Memory B cell (primary cell): ENCODE data around the gene INTS1.
"Not testable (repeated sequence)": the region's sequence is repeated elsewhere in the genome, so short reads cannot be mapped to it uniquely, and the experiment has no call there.

Experiments used
- ATAC-seq: fragments of 150-1000 bp; cut with Tn5 transposase; 2 replicates; pipeline ENCODE4 v1.10.0; 2021; ENCODE audit warnings: low read depth, mild to moderate bottlenecking, moderate library complexity
- DNase-seq, 2 donors: peaks; one replicate each; pipeline ENCODE4 v3.0.0; 2022; ENCODE audit warnings: low spot score in 2 of 2
- H3K27ac Mint-ChIP-seq: one replicate; pipeline ENCODE4 v1.8.0; 2022; ENCODE audit warnings: mild to moderate bottlenecking, moderate library complexity, mixed read lengths
- H3K27me3 Mint-ChIP-seq: one replicate; pipeline ENCODE4 v1.8.0; 2022; ENCODE audit warnings: mixed read lengths
- H3K36me3 Mint-ChIP-seq: one replicate; pipeline ENCODE4 v1.8.0; 2022; ENCODE audit warnings: mild to moderate bottlenecking, mixed read lengths
- H3K4me1 Mint-ChIP-seq: one replicate; pipeline ENCODE4 v1.8.0; 2022; ENCODE audit warnings: mixed read lengths
- H3K4me3 Mint-ChIP-seq: one replicate; pipeline ENCODE4 v1.8.0; 2022; ENCODE audit warnings: mild to moderate bottlenecking, moderate library complexity, mixed read lengths
- H3K9me3 Mint-ChIP-seq: one replicate; pipeline ENCODE4 v1.8.0; 2022; ENCODE audit warnings: mixed read lengths

Gene INTS1

GRCh38 chr7:1446620-1447032 lies 57.6 kb downstream of the INTS1 start:
- DNase-seq (no peak), ATAC-seq (peak; percentile 45)
- Mint-ChIP-seq H3K4me1 (no peaks in the 10 kb centered on the region), H3K36me3 (no peaks in the 10 kb centered on the region), H3K9me3 (no peaks in the 10 kb centered on the region), H3K4me3 (no peak overlapping the region), H3K27me3 (peaks cover 8% of the 10 kb centered on the region), H3K27ac (no peak overlapping the region)

GRCh38 chr7:1446026-1446425 lies 58.2 kb downstream of the INTS1 start:
- not testable (repeated sequence) for H3K4me1 Mint-ChIP-seq, H3K9me3 Mint-ChIP-seq, H3K27ac Mint-ChIP-seq, H3K36me3 Mint-ChIP-seq, DNase-seq, H3K4me3 Mint-ChIP-seq, ATAC-seq
- peaks cover 13% of the 10 kb centered on the region for H3K27me3 Mint-ChIP-seq

- Mint-ChIP-seq H3K9me3 (no peaks in the 10 kb centered on the region), H3K27me3 (peaks cover 15% of the 10 kb centered on the region), H3K27ac (no peak overlapping the region), H3K36me3 (no peaks in the 10 kb centered on the region), H3K4me1 (no peaks in the 10 kb centered on the region), H3K4me3 (no peak overlapping the region)
- no peak for DNase-seq
- no peak for ATAC-seq
Measured at GRCh38 chr7:1445341-1445740, 58.8 kb downstream of the INTS1 start.

DNA sequence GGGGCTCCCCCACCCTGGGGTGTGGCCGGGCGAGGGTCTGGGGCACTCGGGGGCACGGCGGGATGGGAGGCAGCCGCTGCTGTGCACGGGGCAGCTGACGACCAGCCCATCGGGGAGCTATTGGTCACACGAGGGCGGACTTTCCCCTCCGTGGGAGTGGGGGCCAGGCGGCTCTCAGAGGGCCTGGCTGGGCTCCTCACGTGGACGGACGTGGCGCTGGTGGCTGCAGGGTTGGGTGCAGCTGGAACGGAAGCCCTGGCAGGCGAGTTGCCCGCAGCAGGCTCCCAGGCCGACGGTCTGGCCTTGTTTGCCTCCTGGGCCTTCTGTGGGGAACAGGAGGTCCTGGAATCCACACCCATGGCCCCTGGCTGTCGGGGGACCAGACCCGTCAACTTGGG lies 59.3 kb downstream of the INTS1 start:
- Mint-ChIP-seq H3K27ac (no peak overlapping the region), H3K4me3 (no peak overlapping the region), H3K36me3 (no peaks in the 10 kb centered on the region), H3K4me1 (no peaks in the 10 kb centered on the region), H3K27me3 (peaks cover 15% of the 10 kb centered on the region), H3K9me3 (no peaks in the 10 kb centered on the region)
- ATAC-seq, result no peak
- no peak for DNase-seq

DNA sequence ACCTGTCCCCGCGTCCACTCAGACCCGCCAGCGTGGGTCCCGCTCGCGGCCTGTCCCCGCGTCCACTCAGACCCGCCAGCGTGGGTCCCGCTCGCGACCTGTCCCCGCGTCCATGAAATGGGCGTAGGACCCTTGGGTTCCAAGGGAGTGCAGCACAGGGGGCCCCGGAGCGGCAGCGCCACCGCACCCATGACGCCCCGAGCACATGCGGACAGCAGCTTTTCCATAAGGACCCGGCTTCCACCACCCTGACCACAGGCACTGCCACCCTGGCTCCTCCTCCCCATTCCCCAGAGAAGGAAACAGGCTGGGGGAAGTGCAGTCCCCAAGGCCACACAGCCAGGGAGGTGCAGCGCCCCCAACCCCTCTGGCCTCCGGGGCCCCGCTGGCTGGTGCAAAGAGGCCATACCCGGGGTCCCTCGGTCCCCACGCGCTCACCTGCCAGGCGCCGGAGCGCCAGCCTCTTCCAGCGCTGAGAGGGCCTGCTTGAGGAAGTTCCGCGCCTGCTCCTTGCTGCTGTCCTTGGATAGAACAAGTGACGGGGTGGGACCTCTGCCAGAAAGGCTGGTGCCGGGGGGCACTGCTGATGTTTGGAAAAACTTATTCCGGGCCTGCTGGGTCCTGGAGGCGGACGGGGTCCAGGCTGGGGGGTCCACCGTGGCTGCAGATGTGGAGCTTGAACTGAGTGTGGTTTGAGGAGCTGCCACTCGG lies 59.8 kb downstream of the INTS1 start:
- no peaks in the 10 kb centered on the region for H3K4me1 Mint-ChIP-seq
- DNase-seq (no peak), ATAC-seq (no peak)
- no peaks in the 10 kb centered on the region for H3K9me3 Mint-ChIP-seq
- no peaks in the 10 kb centered on the region for H3K36me3 Mint-ChIP-seq
- peaks cover 15% of the 10 kb centered on the region for H3K27me3 Mint-ChIP-seq
- no peak overlapping the region for H3K4me3 Mint-ChIP-seq
- H3K27ac Mint-ChIP-seq, result no peak overlapping the region

DNA sequence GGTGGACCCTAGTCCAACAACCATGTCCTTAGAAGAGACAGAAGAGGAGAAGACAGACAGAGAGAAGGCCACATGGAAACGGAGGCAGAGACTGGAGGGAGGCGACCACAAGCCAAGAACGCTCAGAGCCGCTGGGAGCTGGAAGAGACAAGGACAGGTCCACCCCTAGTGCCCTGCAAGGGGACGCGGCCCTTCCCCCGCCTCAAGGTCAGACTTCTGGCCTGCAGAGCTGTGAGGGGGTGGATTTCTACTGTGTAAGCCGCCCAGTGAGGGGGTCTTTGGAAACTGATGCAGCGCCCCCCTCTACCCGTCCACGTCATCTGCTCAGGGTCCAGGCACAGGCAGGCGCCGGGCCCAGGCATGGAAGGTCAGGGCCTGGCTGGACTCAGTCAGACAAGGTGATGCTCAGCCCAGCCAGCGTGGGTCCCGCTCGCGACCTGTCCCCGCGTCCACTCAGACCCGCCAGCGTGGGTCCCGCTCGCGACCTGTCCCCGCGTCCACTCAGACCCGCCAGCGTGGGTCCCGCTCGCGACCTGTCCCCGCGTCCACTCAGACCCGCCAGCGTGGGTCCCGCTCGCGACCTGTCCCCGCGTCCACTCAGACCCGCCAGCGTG lies 60.5 kb downstream of the INTS1 start:
- not testable (repeated sequence) for H3K9me3 Mint-ChIP-seq, H3K4me1 Mint-ChIP-seq, H3K36me3 Mint-ChIP-seq, ATAC-seq, H3K4me3 Mint-ChIP-seq, DNase-seq, H3K27ac Mint-ChIP-seq
- H3K27me3 Mint-ChIP-seq, result peaks cover 15% of the 10 kb centered on the region

DNA sequence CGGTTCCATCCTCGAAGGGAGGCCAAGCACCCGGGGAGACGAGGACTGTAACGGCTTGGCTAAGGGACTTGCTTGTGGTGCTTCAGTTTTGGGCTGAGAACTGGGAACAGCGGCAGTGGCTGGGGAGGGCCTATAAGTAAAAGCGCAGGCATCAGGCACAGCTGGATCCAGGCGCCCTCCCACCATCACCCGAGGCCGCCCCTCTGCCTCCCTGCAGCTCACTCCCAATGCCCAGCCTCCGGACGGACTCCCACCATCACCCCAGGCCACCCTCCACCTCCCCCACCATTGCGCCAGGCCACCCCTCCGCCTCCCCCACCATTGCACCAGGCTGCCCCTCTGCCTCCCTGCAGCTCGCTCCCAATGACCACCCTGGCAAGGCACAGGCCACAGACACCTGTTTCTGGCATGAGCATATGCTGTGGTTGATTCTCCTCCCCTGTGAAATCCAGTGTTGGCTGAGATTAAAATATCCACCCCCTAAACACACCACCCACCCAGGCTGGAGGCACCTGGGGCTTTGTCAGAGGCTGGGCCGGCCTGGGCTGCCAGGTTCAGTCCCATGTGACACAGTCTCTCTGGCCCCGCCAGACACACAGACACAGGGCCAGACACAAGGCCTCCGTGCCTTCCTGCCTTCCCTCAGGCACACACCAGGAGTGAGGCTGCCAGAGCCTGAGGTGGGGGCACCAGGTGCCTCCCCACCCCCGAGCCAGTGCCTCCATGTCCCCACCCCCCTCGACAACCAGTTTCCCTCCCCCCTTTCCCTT lies 61.6 kb downstream of the INTS1 start:
- no peak overlapping the region for H3K27ac Mint-ChIP-seq
- no peaks in the 10 kb centered on the region for H3K4me1 Mint-ChIP-seq
- ATAC-seq (no peak), DNase-seq (no peak)
- H3K9me3 Mint-ChIP-seq, result no peaks in the 10 kb centered on the region
- H3K36me3 Mint-ChIP-seq, result no peaks in the 10 kb centered on the region
- peaks cover 15% of the 10 kb centered on the region for H3K27me3 Mint-ChIP-seq
- H3K4me3 Mint-ChIP-seq, result no peak overlapping the region

DNA sequence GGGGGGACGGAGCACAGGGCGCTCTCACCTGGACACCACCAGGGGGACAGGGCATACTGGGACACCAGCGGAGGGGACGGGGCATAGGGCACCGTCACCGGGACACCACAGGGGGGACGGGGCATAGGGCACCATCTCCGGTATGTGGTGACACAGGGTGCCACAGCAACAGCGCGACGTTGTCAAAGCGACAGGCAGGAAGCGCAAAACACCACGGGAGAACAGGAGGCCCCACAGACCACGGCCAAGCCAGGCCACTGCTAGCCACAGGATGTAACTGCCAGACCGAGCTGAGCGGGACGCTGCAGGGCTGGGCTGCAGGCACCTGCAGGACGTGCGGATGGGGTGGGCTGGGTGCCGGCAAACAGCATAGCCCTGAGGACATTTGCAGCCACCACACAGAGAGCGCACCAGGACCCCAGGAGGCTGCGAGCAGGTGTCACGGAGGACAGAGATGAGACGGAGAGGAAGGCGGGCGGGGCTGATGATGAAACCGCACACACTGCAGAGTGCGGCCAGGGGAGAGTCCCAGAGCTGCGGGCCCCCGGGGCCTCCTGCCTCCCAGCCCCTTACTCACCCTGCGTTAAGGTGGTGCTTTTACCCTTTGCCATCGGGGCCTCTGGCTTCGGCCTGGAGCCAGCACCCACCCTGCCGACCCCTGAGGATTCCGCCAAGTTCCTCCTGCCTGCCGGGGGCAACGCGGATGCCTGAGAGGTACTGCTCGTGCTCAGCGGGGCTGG lies 62.4 kb downstream of the INTS1 start:
- DNase-seq (no peak), ATAC-seq (no peak)
- H3K27me3 Mint-ChIP-seq, result peaks cover 15% of the 10 kb centered on the region
- no peaks in the 10 kb centered on the region for H3K4me1 Mint-ChIP-seq
- no peak overlapping the region for H3K4me3 Mint-ChIP-seq
- H3K27ac Mint-ChIP-seq, result no peak overlapping the region
- no peaks in the 10 kb centered on the region for H3K36me3 Mint-ChIP-seq
- no peaks in the 10 kb centered on the region for H3K9me3 Mint-ChIP-seq

- H3K36me3 Mint-ChIP-seq, result no peaks in the 10 kb centered on the region
- no peak overlapping the region for H3K4me3 Mint-ChIP-seq
- H3K27ac Mint-ChIP-seq, result no peak overlapping the region
- no peaks in the 10 kb centered on the region for H3K4me1 Mint-ChIP-seq
- DNase-seq, result no peak
- ATAC-seq, result no peak
- H3K9me3 Mint-ChIP-seq, result no peaks in the 10 kb centered on the region
- peaks cover 13% of the 10 kb centered on the region for H3K27me3 Mint-ChIP-seq
Measured at GRCh38 chr7:1440620-1441019, 63.6 kb downstream of the INTS1 start.

DNA sequence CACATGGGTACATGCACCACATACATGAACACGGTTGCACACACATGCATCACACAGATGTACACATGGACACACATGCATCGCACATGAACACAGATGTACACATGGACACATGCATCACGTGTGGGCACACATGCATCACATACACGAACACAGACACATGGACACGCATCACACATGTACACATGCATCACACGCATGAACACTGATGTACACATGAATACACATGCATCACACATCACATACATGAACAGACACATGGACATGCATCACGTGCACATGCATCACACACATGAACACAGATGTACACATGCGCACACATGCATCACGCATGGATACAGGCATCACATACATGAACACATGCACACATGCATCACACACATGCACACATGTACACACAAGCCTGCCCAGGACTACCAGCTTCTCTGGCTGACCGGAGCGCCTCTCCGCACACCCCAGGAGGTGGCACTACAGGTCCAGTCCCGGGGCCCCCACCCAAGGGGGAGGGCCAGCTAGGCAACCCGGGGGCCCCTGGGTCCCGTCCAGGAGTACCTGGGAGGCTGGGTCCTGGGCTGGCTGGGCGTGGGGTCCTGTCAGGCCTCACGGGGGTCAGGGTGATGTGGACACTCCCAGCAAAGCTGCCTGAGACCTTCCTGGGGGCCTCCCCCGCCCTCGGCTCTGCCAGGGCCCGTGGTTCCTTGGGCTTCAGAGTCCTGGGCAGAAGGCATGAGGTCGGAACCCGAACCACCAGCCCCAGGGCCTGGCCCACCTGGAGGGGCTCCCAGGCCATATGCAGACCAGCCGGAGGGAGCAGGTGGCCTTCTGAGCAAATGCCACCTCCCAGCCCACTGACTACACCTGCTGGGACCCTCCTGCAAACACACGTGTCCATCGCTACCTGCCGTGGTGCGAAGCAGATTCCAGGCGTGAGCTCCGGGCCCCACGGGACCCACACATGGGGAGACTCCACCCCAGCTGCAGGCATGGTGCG lies 64.5 kb downstream of the INTS1 start:
- Mint-ChIP-seq H3K9me3 (no peaks in the 10 kb centered on the region), H3K27ac (no peak overlapping the region), H3K4me3 (no peak overlapping the region), H3K36me3 (no peaks in the 10 kb centered on the region), H3K27me3 (peaks cover 16% of the 10 kb centered on the region), H3K4me1 (no peaks in the 10 kb centered on the region)
- ATAC-seq (no peak), DNase-seq (no peak)

DNA sequence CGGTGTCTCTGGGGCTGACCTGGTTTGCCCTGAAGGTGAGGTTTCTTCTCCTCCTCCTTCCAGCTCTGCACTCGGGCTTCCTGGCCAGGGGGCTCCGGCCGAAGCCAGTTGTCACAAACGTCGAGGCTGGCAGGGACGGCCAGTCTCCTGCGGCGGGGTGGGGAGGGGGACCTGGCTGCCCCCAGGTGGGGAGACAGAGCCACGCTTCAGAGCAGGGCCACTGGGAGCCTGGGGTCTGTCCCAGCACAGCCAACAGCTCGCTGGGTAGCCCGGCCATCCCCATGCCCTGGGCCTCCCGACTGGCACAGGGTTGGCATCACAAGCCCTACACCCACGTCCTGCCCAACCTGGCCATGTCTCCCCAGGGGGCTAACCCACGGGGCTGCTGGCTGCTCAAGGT lies 65.4 kb downstream of the INTS1 start:
- Mint-ChIP-seq H3K36me3 (no peaks in the 10 kb centered on the region), H3K9me3 (no peaks in the 10 kb centered on the region), H3K4me3 (no peak overlapping the region), H3K27ac (no peak overlapping the region), H3K4me1 (no peaks in the 10 kb centered on the region), H3K27me3 (peaks cover 16% of the 10 kb centered on the region)
- ATAC-seq (no peak), DNase-seq (no peak)

GRCh38 chr7:1438208-1438607 lies 66.0 kb downstream of the INTS1 start:
- Mint-ChIP-seq H3K9me3 (no peaks in the 10 kb centered on the region), H3K27me3 (peaks cover 14% of the 10 kb centered on the region), H3K4me3 (no peak overlapping the region), H3K27ac (no peak overlapping the region), H3K4me1 (no peaks in the 10 kb centered on the region), H3K36me3 (no peaks in the 10 kb centered on the region)
- ATAC-seq, result no peak
- no peak for DNase-seq

GRCh38 chr7:1437155-1437880 lies 66.9 kb downstream of the INTS1 start:
- H3K36me3 Mint-ChIP-seq, result no peaks in the 10 kb centered on the region
- ATAC-seq (no peak), DNase-seq (no peak)
- H3K4me1 Mint-ChIP-seq, result peaks cover 3% of the 10 kb centered on the region
- no peak overlapping the region for H3K4me3 Mint-ChIP-seq
- H3K27ac Mint-ChIP-seq, result no peak overlapping the region
- H3K27me3 Mint-ChIP-seq, result peaks cover 15% of the 10 kb centered on the region
- no peaks in the 10 kb centered on the region for H3K9me3 Mint-ChIP-seq
